ENCODE measurements around the gene YPEL5.

YPEL5 gene

GRCh38 chr2:30172627-30173026, 25.8 kb downstream of the YPEL5 start:
- no peak for DNase-seq

GRCh38 chr2:30177440-30177839, 30.6 kb downstream of the YPEL5 start:
- DNase-seq = no peak

- DNase-seq = no peak
These were observed 31.1 kb downstream of the YPEL5 start for GRCh38 chr2:30177956-30178355.

- DNase-seq = peak; percentile 30
These were observed 32.0 kb downstream of the YPEL5 start for GRCh38 chr2:30178618-30179434.

- peak; percentile 27 for DNase-seq
These were observed 32.7 kb downstream of the YPEL5 start for GRCh38 chr2:30179536-30179935.

GRCh38 chr2:30180226-30180625, 33.4 kb downstream of the YPEL5 start:
- DNase-seq = no peak

GRCh38 chr2:30181176-30181575, 34.4 kb downstream of the YPEL5 start:
- DNase-seq = no peak

GRCh38 chr2:30184035-30184434, 37.2 kb downstream of the YPEL5 start:
- peak; percentile 77 for DNase-seq

GRCh38 chr2:30185178-30185577, 38.4 kb downstream of the YPEL5 start:
- DNase-seq = peak; percentile 91

- DNase-seq = no peak
These were observed 41.5 kb downstream of the YPEL5 start for GRCh38 chr2:30188292-30188691.

GRCh38 chr2:30190637-30191036, 43.8 kb downstream of the YPEL5 start:
- no peak for DNase-seq

- no peak for DNase-seq
These were observed 44.3 kb downstream of the YPEL5 start for GRCh38 chr2:30191107-30191506.

GRCh38 chr2:30191819-30192271, 45.0 kb downstream of the YPEL5 start:
- DNase-seq = no peak

- DNase-seq = peak; percentile 13
These were observed 45.5 kb downstream of the YPEL5 start for GRCh38 chr2:30192314-30192713.

- no peak for DNase-seq
These were observed 46.4 kb downstream of the YPEL5 start for GRCh38 chr2:30193104-30193681.

- DNase-seq = no peak
These were observed 47.6 kb downstream of the YPEL5 start for GRCh38 chr2:30194421-30194820.

GRCh38 chr2:30195016-30195415, 48.2 kb downstream of the YPEL5 start:
- no peak for DNase-seq

GRCh38 chr2:30197570-30198192, 50.9 kb downstream of the YPEL5 start:
- peak; percentile 13 for DNase-seq

GRCh38 chr2:30201990-30202389, 55.2 kb downstream of the YPEL5 start:
- DNase-seq = no peak

- DNase-seq = no peak
These were observed 56.3 kb downstream of the YPEL5 start for GRCh38 chr2:30203156-30203555.

GRCh38 chr2:30204281-30204680, 57.5 kb downstream of the YPEL5 start:
- DNase-seq = no peak

GRCh38 chr2:30205456-30205855, 58.6 kb downstream of the YPEL5 start:
- DNase-seq = no peak

- DNase-seq = peak; percentile 33
These were observed 59.9 kb downstream of the YPEL5 start for GRCh38 chr2:30206461-30207430.
